Skin of body (tissue), 2 donors: ENCODE data around the gene RNMT. TPM values are rescaled to one million over a fixed set of nuclear protein-coding genes. Genes with fewer than 3 reads are reported as not detected.
A peak's percentile ranks its signal among the peaks of the same experiment; 100 is the strongest.
"Not testable (repeated sequence)": the region's sequence is repeated elsewhere in the genome, so short reads cannot be mapped to it uniquely, and the experiment has no call there.

ENCODE experiments used
- DNase-seq: peaks from one replicate; lab custom pipeline; 2025; lab: John Stamatoyannopoulos, UW
- total RNA-seq: library from RNA; depleted of rRNA; stranded (reverse); fragments of >200 nt; gene quantifications from one replicate; pipeline ENCODE4 v1.2.3, GENCODE V29; 2014

Gene RNMT
- total RNA-seq, 1 donor from 2014 or later: 34.9 TPM

- no peak for DNase-seq
These were observed 9.2 kb downstream of the RNMT start for GRCh38 chr18:13735681-13736080.

GRCh38 chr18:13745696-13746095, 19.2 kb downstream of the RNMT start:
- DNase-seq: peak; percentile 10

- no peak for DNase-seq
These were observed 20.2 kb downstream of the RNMT start for GRCh38 chr18:13746633-13747032.

GRCh38 chr18:13751599-13751998, 25.1 kb downstream of the RNMT start:
- not testable (repeated sequence) for DNase-seq

- no peak for DNase-seq
These were observed 29.8 kb downstream of the RNMT start for GRCh38 chr18:13756261-13756660.

GRCh38 chr18:13756671-13757070, 30.2 kb downstream of the RNMT start:
- DNase-seq: no peak

GRCh38 chr18:13758622-13759021, 32.1 kb downstream of the RNMT start:
- no peak for DNase-seq

GRCh38 chr18:13760047-13760446, 33.6 kb downstream of the RNMT start:
- DNase-seq: no peak

GRCh38 chr18:13762690-13763439, 36.4 kb downstream of the RNMT start:
- no peak for DNase-seq

- DNase-seq: no peak
These were observed 48.6 kb downstream of the RNMT start for GRCh38 chr18:13775058-13775457.

- no peak for DNase-seq
These were observed 64.7 kb downstream of the RNMT start for GRCh38 chr18:13791181-13791580.

- no peak for DNase-seq
These were observed 67.3 kb downstream of the RNMT start for GRCh38 chr18:13793819-13794218.

GRCh38 chr18:13796515-13796914, 70.0 kb downstream of the RNMT start:
- no peak for DNase-seq

GRCh38 chr18:13797157-13797611, 70.7 kb downstream of the RNMT start:
- no peak for DNase-seq

GRCh38 chr18:13799396-13799795, 72.9 kb downstream of the RNMT start:
- DNase-seq: no peak

- DNase-seq: no peak
These were observed 74.2 kb downstream of the RNMT start for GRCh38 chr18:13800505-13801259.

- no peak for DNase-seq
These were observed 74.8 kb downstream of the RNMT start for GRCh38 chr18:13801260-13801601.

GRCh38 chr18:13804305-13804704, 77.8 kb downstream of the RNMT start:
- DNase-seq: no peak

- no peak for DNase-seq
These were observed 82.0 kb downstream of the RNMT start for GRCh38 chr18:13808294-13809042.

- DNase-seq: no peak
These were observed 82.6 kb downstream of the RNMT start for GRCh38 chr18:13809043-13809430.

- no peak for DNase-seq
These were observed 83.2 kb downstream of the RNMT start for GRCh38 chr18:13809531-13810255.
